ENCODE data around the gene SNRPN.

GRCh38 chr15:24916305-24917009 is 38.3 kb upstream of the SNRPN start:
- no peak for TF ChIP-seq POLR2A (IDR thresholded peaks at IDR 0.05; ENCODE audit: extremely low read depth, insufficient read length)
- TF ChIP-seq CTCF (IDR thresholded peaks at IDR 0.05; ENCODE audit: low read depth, low read length): no peak

All from NB4 (cell line).